Astrocyte (in vitro differentiated cells and primary cell): ENCODE results near the gene FCRLA. TPM values are rescaled to one million over a fixed set of nuclear protein-coding genes. Genes with fewer than 3 reads are reported as not detected.
A peak's percentile ranks its signal among the peaks of the same experiment; 100 is the strongest.
"Not testable (repeated sequence)": the region's sequence is repeated elsewhere in the genome, so short reads cannot be mapped to it uniquely, and the experiment has no call there.

Source experiments
- DNase-seq: peaks from one replicate; pipeline ENCODE4 v3.0.0-alpha.2; 2010; ENCODE audit warnings: low read depth
- FAIRE-seq: peaks from 2 replicates; lab custom pipeline; 2011; peaks lifted over from hg19 to GRCh38; lab: Jason Lieb, UNC
- H2AFZ ChIP-seq: 2 replicates; pipeline ENCODE4 v1.6.0; 2012; ENCODE audit warnings: low read depth, low read length, inconsistent platforms
- H3K27ac ChIP-seq: 2 replicates; pipeline ENCODE4 v1.5.1; 2011; ENCODE audit warnings: low read depth, low read length, inconsistent platforms
- H3K27me3 ChIP-seq: 2 replicates; pipeline ENCODE4 v1.6.0; 2011; ENCODE audit warnings: low read length, inconsistent platforms; ENCODE audit not compliant: insufficient read depth
- H3K36me3 ChIP-seq: 2 replicates; pipeline ENCODE4 v1.5.1; 2011; ENCODE audit warnings: low read length, inconsistent platforms; ENCODE audit not compliant: insufficient read depth
- H3K4me1 ChIP-seq: 2 replicates; pipeline ENCODE4 v1.5.1; 2011; ENCODE audit warnings: low read length, inconsistent platforms; ENCODE audit not compliant: insufficient read depth
- H3K4me2 ChIP-seq: 2 replicates; pipeline ENCODE4 v1.6.0; 2012; ENCODE audit warnings: low read length, inconsistent platforms
- H3K4me3 ChIP-seq: 2 replicates; pipeline ENCODE4 v1.5.1; 2011; ENCODE audit warnings: low read depth, mild to moderate bottlenecking, low read length, inconsistent platforms; ENCODE audit not compliant: insufficient read depth
- H3K79me2 ChIP-seq: 2 replicates; pipeline ENCODE4 v1.6.0; 2012; ENCODE audit warnings: mild to moderate bottlenecking, low read length, inconsistent platforms; ENCODE audit not compliant: insufficient read depth
- H3K9ac ChIP-seq: 2 replicates; pipeline ENCODE4 v1.6.0; 2012; ENCODE audit warnings: mild to moderate bottlenecking, low read length, inconsistent platforms
- H3K9me3 ChIP-seq: 2 replicates; pipeline ENCODE4 v1.5.1; 2012; ENCODE audit warnings: low read depth, mild to moderate bottlenecking, low read length, inconsistent platforms; ENCODE audit not compliant: insufficient read depth
- H4K20me1 ChIP-seq: 2 replicates; pipeline ENCODE4 v1.6.0; 2012; ENCODE audit warnings: low read length, inconsistent platforms; ENCODE audit not compliant: insufficient read depth
- H3K27ac Mint-ChIP-seq: one replicate; pipeline ENCODE4 v1.8.0; 2021; ENCODE audit warnings: mild to moderate bottlenecking, mixed read lengths; ENCODE audit not compliant: unreplicated experiment
- H3K27me3 Mint-ChIP-seq: one replicate; pipeline ENCODE4 v1.8.0; 2021; ENCODE audit warnings: low read depth, mixed read lengths; ENCODE audit not compliant: unreplicated experiment
- H3K36me3 Mint-ChIP-seq: one replicate; pipeline ENCODE4 v1.8.0; 2021; ENCODE audit warnings: low read depth, mixed read lengths; ENCODE audit not compliant: unreplicated experiment
- H3K4me1 Mint-ChIP-seq: one replicate; pipeline ENCODE4 v1.8.0; 2021; ENCODE audit warnings: low read depth, mixed read lengths; ENCODE audit not compliant: unreplicated experiment
- H3K4me3 Mint-ChIP-seq: one replicate; pipeline ENCODE4 v1.8.0; 2021; ENCODE audit warnings: mild to moderate bottlenecking, moderate library complexity, mixed read lengths; ENCODE audit not compliant: unreplicated experiment
- H3K9me3 Mint-ChIP-seq: one replicate; pipeline ENCODE4 v1.8.0; 2021; ENCODE audit warnings: mild to moderate bottlenecking, mixed read lengths; ENCODE audit not compliant: unreplicated experiment
- total RNA-seq: library from RNA; stranded (reverse); gene quantifications from 2 replicates; pipeline ENCODE4 v1.2.1, GENCODE V29; 2021

FCRLA gene
- total RNA-seq, 1 donor from 2014 or later = 0.45 TPM

DNA sequence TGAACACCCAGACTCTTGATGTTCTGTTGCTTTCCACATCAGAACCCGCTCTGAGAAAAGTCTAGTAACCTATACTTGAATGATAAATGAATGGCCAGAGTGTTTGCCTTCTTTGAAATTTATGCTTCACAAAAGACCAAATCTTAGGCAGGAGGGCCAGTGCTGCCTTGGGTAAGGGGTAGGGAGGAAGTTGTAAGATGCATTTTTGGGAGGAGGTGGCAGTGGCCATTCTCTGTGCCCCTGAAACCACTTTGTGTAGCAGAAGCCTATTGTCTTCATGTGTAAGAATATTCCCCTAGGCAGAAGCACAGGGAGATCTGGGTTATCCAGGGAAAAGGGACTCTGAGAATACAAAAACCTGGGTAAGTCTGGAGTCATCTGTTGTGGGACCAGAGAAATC, 43.5 kb upstream of the FCRLA start:
- not testable (repeated sequence) for FAIRE-seq, H4K20me1 ChIP-seq, H3K27me3 ChIP-seq, DNase-seq, H2AFZ ChIP-seq, H3K79me2 ChIP-seq, H3K4me1 Mint-ChIP-seq, H3K4me2 ChIP-seq, H3K27me3 Mint-ChIP-seq, H3K36me3 ChIP-seq, H3K9ac ChIP-seq, H3K4me3 ChIP-seq, H3K27ac ChIP-seq, H3K4me3 Mint-ChIP-seq, H3K9me3 Mint-ChIP-seq, H3K4me1 ChIP-seq, H3K27ac Mint-ChIP-seq, H3K9me3 ChIP-seq, H3K36me3 Mint-ChIP-seq

DNA sequence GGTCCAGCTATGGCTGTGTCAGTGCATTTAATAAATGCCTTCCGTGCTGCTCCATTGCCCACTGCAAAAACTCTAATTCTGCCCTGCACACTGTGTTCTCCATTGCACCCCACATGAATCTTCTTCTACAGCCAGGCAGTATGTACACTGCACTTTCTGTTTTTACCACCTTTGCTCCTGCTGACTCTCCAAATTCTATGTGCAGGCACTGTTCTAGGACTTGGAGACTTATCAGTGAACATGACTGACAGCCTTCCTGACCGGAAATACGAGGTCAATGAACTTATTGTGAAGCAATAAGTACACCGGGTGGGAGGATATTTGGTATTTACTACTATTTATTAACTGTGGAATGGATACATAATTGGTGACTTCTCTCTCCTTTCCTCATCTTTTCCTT, 42.3 kb upstream of the FCRLA start:
- not testable (repeated sequence) for H3K36me3 Mint-ChIP-seq, H2AFZ ChIP-seq, H3K36me3 ChIP-seq, H3K4me1 Mint-ChIP-seq, H4K20me1 ChIP-seq, H3K27ac Mint-ChIP-seq, H3K4me1 ChIP-seq, H3K9me3 ChIP-seq, H3K27me3 ChIP-seq, FAIRE-seq, H3K4me3 Mint-ChIP-seq, H3K79me2 ChIP-seq, H3K4me3 ChIP-seq, H3K27ac ChIP-seq, H3K9ac ChIP-seq, H3K9me3 Mint-ChIP-seq, H3K27me3 Mint-ChIP-seq, H3K4me2 ChIP-seq, DNase-seq

DNA sequence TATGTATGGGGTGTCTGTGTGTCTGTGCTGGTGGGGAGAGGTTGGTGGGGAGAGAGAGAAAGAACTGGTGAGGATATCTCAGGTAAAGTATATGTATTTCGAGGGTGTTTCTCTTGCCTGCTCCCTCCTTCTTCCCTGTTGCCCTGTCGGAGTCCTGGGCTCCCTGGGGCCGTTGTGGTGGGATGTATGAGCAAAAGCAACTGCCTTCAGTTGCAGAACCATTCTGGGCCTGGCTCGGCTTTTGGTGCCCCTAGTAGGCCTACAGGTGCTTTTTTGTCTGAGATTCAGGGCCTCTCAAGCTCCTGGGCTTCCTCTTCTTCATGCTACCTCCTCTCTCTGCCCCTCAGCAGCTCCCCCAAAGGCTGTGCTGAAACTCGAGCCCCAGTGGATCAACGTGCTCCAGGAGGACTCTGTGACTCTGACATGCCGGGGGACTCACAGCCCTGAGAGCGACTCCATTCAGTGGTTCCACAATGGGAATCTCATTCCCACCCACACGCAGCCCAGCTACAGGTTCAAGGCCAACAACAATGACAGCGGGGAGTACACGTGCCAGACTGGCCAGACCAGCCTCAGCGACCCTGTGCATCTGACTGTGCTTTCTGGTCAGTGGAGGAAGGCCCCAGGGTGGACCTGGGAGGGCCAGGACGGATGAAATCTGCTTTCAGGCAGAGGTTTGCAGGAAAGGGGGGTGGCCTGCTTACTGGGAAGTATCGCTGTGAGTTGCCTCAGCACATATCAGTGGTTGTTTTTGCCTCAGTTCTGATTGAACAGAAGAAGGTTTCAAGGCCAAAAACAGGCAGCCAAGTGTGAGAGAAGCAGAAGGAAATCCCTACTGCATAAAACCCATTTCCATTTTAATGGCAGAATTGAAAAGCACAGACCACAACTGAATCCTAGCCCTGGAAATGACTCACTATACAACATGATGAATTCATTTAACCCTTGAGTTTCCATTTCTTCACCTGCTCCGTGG, 35.7 kb upstream of the FCRLA start:
- H3K4me1 ChIP-seq, H3K79me2 ChIP-seq, H3K4me3 Mint-ChIP-seq, H4K20me1 ChIP-seq, H3K9me3 ChIP-seq, H3K36me3 ChIP-seq, H3K4me3 ChIP-seq, H3K27ac ChIP-seq, H3K9ac ChIP-seq, H3K27me3 ChIP-seq, H3K27ac Mint-ChIP-seq, H3K27me3 Mint-ChIP-seq, DNase-seq, H3K36me3 Mint-ChIP-seq, H3K9me3 Mint-ChIP-seq: not testable (repeated sequence)
- FAIRE-seq = peak; percentile 76
- peaks cover 15% of the 10 kb centered on the region for H3K4me1 Mint-ChIP-seq
- Histone ChIP-seq H2AFZ (peak overlapping the region; percentile 52), H3K4me2 (peak overlapping the region; percentile 48)

GRCh38 chr1:161673437-161673836, 33.6 kb upstream of the FCRLA start:
- H3K4me3 Mint-ChIP-seq, H3K36me3 ChIP-seq, H3K27me3 Mint-ChIP-seq, H3K27ac Mint-ChIP-seq, H3K4me3 ChIP-seq, H3K9ac ChIP-seq, H3K27ac ChIP-seq, FAIRE-seq, H3K36me3 Mint-ChIP-seq, H3K9me3 ChIP-seq, H3K9me3 Mint-ChIP-seq, H3K4me1 ChIP-seq, H2AFZ ChIP-seq, H3K27me3 ChIP-seq, H3K79me2 ChIP-seq, H3K4me2 ChIP-seq, H4K20me1 ChIP-seq: not testable (repeated sequence)
- DNase-seq = peak; percentile 6
- peaks cover 21% of the 10 kb centered on the region for H3K4me1 Mint-ChIP-seq

DNA sequence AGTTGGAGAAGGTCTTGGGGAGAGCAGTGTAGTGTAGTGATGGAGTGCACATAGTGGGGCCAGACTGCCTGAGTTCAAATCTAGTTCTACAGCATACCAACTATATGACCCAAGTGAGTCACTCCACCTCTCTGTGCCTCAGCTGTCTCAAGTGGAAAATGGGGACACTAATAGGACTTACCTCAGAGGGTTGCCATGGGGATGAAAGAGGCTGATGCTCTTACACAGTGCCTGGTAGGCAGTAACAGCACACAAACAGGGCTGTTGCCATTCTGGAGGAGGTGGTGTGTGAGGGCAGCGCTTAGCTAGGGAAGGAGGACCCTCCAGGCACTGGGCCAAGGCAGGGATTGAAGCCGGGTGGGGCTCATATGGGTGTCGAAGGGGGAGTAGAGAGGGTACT, 32.6 kb upstream of the FCRLA start:
- DNase-seq, H3K27me3 ChIP-seq, H3K36me3 ChIP-seq, H3K9ac ChIP-seq, H4K20me1 ChIP-seq, H3K9me3 Mint-ChIP-seq, H3K4me3 Mint-ChIP-seq, H3K27ac ChIP-seq, H3K4me3 ChIP-seq, H3K36me3 Mint-ChIP-seq, H2AFZ ChIP-seq, H3K4me1 ChIP-seq, H3K9me3 ChIP-seq, H3K27me3 Mint-ChIP-seq, H3K4me2 ChIP-seq, FAIRE-seq, H3K27ac Mint-ChIP-seq, H3K79me2 ChIP-seq: not testable (repeated sequence)
- peaks cover 21% of the 10 kb centered on the region for H3K4me1 Mint-ChIP-seq

DNA sequence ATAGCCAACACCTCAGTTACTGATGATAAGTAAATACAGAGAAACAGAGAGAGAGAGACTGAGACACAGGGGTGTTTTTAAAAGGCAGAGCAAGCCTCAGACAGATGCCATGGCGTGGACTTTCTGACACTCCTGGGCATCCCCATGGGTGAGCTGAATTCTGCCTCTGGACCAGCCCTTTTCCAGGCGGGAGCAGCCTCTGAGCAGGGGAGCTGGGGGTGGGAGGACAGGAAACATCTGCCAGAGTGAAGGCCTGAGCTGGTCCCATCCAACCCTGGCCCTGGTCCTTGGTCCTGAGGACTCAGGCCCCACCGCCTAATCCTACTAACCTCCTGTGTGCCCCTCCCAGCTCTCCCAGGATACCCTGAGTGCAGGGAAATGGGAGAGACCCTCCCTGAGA, 32.1 kb upstream of the FCRLA start:
- not testable (repeated sequence) for H3K27me3 ChIP-seq, H4K20me1 ChIP-seq, DNase-seq, H3K36me3 Mint-ChIP-seq, H3K4me3 Mint-ChIP-seq, H3K4me2 ChIP-seq, H3K27ac ChIP-seq, H3K4me3 ChIP-seq, H3K9me3 Mint-ChIP-seq, H3K9ac ChIP-seq, FAIRE-seq, H3K36me3 ChIP-seq, H3K4me1 ChIP-seq, H3K9me3 ChIP-seq, H3K27ac Mint-ChIP-seq, H3K27me3 Mint-ChIP-seq, H3K79me2 ChIP-seq, H2AFZ ChIP-seq
- peaks cover 21% of the 10 kb centered on the region for H3K4me1 Mint-ChIP-seq
